ENCODE results near the gene PIGW.
A peak's percentile ranks its signal among the peaks of the same experiment; 100 is the strongest.

The PIGW gene

GRCh38 chr17:36500745-36501225 is 34.0 kb upstream of the PIGW start:
- DNase-seq (ENCODE audit: low read depth in 1 of 2, low spot score in 1 of 2) = no peak
- Histone ChIP-seq H3K4me3 (replicated peaks; ENCODE audit: insufficient read depth, low read length) (no peak overlapping the region), H3K27ac (replicated peaks) (no peak overlapping the region), H3K27me3 (ENCODE audit: insufficient read depth, poor library complexity, severe bottlenecking) (no peaks in the 10 kb centered on the region)
- TF ChIP-seq GABPA (IDR thresholded peaks at IDR 0.05; ENCODE audit: low read depth) (no peak), REST (IDR thresholded peaks at IDR 0.05; ENCODE audit: insufficient replicate concordance, low read depth) (no peak), POLR2AphosphoS5 (IDR thresholded peaks at IDR 0.05; ENCODE audit: low read depth) (no peak; the same call in 1 of the 2 replicates), SPI1 (IDR thresholded peaks at IDR 0.05; ENCODE audit: borderline replicate concordance, low read depth) (no peak), CTCF (IDR thresholded peaks at IDR 0.05; ENCODE audit: insufficient read depth, low read length) (no peak)

- Histone ChIP-seq H3K4me3 (replicated peaks; ENCODE audit: insufficient read depth, low read length) (no peak overlapping the region), H3K27me3 (ENCODE audit: insufficient read depth, poor library complexity, severe bottlenecking) (no peaks in the 10 kb centered on the region), H3K27ac (replicated peaks) (no peak overlapping the region)
- TF ChIP-seq SPI1 (IDR thresholded peaks at IDR 0.05; ENCODE audit: borderline replicate concordance, low read depth) (no peak), POLR2AphosphoS5 (IDR thresholded peaks at IDR 0.05; ENCODE audit: low read depth) (0 out of 2 replicates have a peak, but pooled peaks have one; percentile 1), CTCF (IDR thresholded peaks at IDR 0.05; ENCODE audit: insufficient read depth, low read length) (no peak), GABPA (IDR thresholded peaks at IDR 0.05; ENCODE audit: low read depth) (no peak), REST (IDR thresholded peaks at IDR 0.05; ENCODE audit: insufficient replicate concordance, low read depth) (no peak)
- DNase-seq (ENCODE audit: low read depth in 1 of 2, low spot score in 1 of 2) = no peak
Observed at GRCh38 chr17:36501351-36501750, 33.4 kb upstream of the PIGW start.

GRCh38 chr17:36501963-36502362 is 32.8 kb upstream of the PIGW start:
- Histone ChIP-seq H3K4me3 (replicated peaks; ENCODE audit: insufficient read depth, low read length) (no peak overlapping the region), H3K27me3 (ENCODE audit: insufficient read depth, poor library complexity, severe bottlenecking) (no peaks in the 10 kb centered on the region), H3K27ac (replicated peaks) (no peak overlapping the region)
- TF ChIP-seq GABPA (IDR thresholded peaks at IDR 0.05; ENCODE audit: low read depth) = no peak
- no peak for TF ChIP-seq SPI1 (IDR thresholded peaks at IDR 0.05; ENCODE audit: borderline replicate concordance, low read depth)
- no peak for TF ChIP-seq REST (IDR thresholded peaks at IDR 0.05; ENCODE audit: insufficient replicate concordance, low read depth)
- no peak for TF ChIP-seq CTCF (IDR thresholded peaks at IDR 0.05; ENCODE audit: insufficient read depth, low read length)
- no peak for TF ChIP-seq POLR2AphosphoS5 (IDR thresholded peaks at IDR 0.05; ENCODE audit: low read depth)
- DNase-seq (ENCODE audit: low read depth in 1 of 2, low spot score in 1 of 2) = no peak
